Kidney tubule cell (primary cell): ENCODE data around the gene TYMS.

Experiments
- DNase-seq: peaks from one replicate; pipeline ENCODE4 v3.0.0-alpha.2; 2018; ENCODE audit warnings: low spot score

Gene TYMS

DNA sequence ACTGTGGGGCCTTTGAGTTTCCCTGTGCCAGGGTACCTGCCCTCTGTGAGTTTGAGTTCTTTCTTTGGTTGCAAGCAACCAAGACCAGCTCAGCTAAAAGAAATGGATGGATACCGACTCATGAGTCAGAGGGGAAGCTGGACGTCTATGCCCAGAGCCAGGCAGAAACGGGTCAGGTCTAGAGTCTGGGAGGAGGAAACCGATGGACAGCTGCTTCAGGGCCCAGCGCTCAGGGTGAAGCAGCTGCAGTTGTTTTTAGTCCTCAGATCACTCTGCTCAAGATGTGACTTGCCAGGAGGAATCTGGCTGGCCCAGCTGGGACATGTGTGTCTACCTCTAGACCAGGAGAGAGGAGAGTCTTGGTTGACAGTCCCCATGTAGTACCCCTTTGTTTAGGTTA, 10.1 kb upstream of the TYMS start:
- no peak for DNase-seq

DNA sequence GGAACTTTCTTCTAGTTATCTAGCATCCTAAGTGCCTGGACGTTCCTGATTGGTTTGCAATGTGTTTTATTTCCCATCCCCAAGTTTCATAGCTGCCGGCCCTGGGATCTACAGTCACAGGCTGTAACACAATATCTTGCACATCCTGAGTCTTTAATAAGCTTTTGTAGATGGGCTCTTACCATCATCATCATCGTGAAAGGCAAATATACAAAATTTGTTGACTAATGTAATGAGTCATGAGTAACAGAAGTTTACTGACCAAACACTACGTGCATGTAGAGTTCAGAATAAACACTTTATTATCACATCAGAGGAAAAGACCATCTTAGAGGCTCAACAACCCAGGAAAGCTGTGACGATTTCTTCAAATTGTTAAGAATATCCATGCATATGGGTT, 8.1 kb upstream of the TYMS start:
- no peak for DNase-seq

DNA sequence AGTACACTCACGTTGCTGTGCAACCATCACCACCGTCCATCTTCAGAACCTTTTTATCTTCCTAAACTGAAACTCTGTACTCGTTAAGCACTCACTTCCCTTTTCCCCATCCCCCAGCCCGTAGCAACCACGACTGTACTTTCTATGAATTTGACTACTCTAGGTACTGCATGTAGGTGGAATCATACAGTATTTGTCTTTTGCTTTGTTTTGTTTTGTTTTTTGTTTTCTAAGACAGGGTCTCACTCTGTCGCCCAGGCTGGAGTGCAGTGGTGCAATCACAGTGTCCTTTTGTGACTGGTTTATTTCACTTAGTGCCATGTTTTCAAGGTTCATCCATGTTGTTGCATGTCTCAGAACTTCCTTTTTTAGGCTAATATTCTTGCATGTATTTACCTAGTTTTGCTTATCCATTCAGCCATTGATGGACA, 7.0 kb upstream of the TYMS start:
- no peak for DNase-seq

DNA sequence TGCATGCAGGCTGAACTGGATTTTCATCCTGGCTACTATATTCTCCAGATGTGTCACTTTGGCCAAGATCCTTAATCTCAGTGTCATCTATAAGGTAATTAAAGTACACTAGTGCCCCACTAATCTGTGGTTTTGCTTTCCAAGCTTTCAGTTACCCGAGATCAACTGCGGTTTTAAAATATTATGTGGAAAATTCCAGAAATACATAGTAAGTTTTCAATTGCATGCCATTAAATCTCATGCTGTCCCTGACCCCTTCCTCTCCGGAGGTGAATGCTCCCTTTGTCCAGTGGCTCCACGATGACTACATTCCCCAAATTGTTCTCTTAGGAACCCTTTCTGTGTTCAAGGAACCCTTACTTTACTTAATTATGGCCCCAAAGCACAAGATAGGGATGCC, 5.3 kb upstream of the TYMS start:
- no peak for DNase-seq

DNA sequence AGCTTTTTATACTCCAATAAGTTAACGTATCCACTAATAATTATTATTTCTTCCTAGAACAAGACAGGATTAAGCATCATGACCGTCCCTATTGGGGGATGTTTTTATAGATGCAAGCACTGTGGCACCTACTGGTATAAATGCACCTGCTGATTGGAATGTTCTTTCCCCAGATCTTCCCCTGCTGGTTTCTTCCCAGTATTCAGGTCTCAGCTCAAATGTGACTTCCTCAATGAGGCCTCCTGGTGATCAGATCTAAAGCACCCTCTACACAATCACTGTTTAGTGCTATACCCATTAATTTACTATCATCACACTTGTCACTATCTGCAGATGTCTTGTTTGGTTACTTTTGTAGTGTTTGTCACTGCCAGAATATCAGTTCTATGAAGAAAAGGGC, 3.9 kb upstream of the TYMS start:
- DNase-seq, result no peak

DNA sequence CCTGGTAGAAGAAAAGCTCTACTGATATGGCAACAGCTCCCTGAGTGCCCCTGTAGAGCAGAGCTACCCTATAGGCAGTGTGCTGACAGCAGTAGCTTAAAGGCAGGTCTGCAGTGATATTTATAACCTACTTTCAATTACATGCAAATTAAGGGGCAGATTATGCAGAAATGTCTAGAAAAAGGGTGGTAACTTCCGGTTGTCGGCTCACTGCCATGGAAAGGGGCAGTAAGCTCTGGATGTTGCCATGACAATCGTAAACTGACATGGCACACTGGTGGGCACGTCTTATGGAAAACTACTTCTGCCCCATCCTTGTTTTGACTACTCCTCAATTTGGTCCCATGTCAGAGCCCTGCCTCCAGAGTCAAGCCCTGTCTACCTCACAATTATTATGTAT, 2.9 kb upstream of the TYMS start:
- DNase-seq, result no peak

DNA sequence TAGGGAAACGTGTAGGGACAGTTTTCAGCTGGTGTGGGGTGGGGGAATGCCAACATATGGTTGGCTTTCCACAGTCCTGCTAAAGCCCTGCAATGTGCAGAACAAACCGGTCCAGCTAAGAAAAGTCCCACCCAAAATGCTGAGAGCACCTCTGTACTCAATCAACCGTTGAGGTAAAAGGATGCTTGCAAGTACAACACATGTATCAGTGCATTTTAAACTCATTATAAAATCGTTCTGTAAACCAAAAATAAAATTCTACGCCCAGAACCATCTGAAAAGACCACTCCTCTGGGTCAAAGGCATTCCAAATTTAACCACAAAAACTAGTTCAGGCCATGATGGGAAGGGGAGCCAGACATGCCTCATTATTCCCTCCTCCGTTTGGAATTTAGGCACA, 2.0 kb upstream of the TYMS start:
- DNase-seq, result no peak

DNA sequence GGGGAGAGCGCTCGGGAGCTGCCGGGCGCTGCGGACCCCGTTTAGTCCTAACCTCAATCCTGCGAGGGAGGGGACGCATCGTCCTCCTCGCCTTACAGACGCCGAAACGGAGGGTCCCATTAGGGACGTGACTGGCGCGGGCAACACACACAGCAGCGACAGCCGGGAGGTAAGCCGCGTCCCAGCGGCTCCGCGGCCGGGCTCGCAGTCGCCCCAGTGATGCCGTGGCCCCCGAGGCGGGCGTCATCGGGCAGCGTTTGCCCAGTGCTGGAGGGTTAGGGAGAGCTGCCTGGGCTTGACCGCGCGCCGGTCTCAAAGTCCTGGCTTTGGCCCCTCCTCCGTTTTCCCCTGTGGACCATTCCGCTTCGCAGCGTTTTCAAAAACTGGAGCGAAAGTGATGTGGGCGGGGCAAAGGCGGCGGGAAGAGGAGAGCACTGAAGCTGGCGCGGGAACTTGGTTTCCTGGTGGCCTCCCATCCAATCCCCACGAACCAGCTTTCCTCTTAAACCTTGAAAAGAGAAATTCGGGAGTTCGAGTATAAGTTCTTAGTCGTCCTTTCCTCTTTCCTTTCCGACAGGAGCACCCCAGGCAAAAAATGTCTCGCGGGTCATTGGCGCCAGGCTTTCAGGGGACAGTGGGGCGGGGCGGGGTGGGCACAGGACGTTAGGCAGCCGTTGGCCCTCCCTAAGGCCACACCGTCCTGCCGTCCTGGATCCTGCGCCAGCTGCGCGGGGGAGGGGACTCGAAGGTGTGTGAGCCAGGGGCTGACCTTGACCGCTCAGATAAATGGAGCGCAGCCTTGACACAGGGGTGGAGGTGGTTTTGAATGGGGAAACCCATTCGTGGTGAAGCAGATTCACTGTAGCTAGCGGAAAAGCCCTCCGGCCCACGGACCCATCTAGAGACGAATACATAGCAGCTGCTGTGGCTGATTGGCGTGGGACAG, 821 bp downstream of the TYMS start:
- DNase-seq, result peak; percentile 91

DNA sequence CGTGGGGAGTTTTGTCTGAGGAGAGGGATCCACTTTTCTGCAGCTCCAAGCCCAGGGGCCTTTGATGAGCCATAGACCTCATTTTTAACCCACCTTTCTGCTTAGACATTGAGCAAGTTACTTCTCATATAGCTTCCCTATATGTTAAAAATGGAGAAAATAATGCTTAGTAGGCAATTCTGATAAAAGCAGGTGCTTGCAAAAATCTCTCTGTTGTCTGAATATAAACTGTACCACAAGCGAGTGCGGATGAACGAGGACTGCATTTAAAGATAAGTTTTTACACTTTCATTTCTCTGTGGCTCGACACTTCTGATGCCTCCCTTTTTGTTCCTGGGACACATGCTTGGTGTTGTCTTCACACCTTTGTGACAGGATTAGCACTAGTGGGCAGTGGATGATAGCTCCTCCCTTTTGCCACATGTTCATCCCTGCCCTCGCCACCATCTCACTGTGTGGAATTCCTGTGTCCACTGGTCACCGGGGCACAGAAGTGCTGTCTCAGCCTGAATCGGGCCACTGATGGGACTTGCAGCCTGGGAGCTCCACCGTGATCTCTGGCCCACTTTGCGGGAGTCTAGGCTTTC, 1.6 kb downstream of the TYMS start:
- no peak for DNase-seq

DNA sequence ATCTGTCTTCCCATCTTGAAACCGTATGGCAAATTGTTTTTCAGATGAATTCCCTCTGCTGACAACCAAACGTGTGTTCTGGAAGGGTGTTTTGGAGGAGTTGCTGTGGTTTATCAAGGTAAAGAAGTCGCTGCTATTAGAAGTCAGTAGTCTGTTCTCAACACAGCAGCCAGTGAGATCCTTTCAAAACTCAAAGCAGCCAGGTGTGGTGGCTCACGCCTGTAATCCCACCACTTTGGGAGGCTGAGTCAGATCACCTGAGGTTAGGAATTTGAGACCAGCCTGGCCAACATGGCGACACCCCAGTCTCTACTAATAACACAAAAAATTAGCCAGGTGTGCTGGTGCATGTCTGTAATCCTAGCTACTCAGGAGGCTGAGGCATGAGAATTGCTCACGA, 2.1 kb downstream of the TYMS start:
- no peak for DNase-seq

DNA sequence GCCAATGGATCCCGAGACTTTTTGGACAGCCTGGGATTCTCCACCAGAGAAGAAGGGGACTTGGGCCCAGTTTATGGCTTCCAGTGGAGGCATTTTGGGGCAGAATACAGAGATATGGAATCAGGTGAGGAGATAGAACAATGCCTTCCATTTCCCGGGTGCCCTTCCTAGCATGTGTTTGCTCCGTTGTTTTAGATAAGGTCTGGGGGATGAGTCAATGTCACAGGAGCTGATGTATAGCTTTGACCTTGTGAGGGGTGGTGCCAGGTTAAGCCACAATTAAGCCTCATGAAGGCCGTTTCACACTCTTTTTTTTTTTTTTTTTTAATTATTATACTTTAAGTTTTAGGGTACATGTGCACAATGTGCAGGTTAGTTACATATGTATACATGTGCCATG, 4.7 kb downstream of the TYMS start:
- DNase-seq, result no peak

DNA sequence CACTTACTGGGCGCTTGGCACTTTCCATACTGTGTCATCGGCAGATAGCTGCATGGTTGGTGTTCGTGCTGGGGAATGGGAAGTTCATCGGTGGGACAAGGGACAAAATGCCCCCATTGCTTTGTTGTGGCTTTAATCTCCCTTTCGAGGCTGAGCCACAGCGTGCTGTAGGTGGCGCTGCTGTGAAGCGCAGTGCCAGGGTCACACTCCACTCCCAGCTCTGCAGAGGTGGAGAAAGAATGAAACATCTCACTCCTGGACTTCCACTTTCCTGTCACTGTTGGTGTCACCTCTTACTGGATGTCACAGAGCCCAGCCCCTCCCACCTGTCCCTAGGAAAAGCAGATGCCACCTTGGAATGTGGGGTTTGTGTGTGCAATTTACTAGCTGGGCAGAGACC, 8.7 kb downstream of the TYMS start:
- DNase-seq, result no peak

DNA sequence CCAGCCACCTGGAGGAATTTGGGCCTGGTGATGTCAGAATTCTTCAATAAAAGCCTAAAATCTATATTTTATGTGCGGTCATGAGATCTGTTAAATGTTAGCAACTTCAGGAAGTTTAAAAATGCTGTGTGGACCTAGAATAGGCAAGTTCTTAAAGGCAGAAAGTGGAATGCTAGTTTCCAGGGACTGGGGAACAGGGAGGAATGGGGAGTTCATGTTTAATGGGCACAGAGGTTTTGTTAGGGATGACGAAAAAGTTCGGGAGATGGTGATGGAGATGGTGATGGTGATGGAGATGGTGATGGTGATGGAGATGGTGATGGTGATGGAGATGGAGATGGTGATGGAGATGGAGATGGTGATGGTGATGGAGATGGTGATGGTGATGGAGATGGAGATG, 9.2 kb downstream of the TYMS start:
- no peak for DNase-seq

DNA sequence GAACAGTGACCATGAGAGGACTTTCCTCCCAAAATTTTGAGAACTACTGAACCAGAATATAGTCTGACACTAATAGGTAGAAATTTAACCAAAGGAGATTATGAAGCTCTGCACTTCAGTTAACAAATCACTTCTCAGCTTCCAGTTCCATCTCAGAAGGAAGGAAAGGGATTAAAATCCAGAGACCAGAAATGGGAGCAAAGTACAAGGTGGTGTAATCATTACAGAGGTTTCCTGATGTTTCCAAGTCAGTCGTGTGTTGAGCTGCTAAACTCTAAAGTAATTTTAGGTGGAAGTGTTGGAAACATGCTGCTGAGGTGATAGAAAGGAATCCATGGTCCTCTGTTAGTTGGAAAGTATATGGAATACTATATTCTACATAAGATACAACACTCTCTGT, 10.8 kb downstream of the TYMS start:
- no peak for DNase-seq

DNA sequence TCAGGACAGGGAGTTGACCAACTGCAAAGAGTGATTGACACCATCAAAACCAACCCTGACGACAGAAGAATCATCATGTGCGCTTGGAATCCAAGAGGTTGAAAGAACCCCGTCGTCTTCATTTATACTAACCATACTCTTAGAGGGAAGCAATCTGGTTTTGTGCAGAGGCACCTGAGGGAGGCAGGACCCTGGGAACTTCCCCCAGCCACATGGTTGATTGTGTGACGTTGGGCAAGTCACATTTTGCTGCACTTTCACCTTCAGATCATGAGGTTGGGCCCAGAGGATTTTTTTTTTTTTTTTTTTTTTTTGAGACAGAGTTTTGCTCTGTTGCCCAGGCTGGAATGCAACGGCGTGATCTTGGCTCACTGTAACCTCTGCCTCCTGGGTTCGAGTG, 11.6 kb downstream of the TYMS start:
- DNase-seq, result no peak

DNA sequence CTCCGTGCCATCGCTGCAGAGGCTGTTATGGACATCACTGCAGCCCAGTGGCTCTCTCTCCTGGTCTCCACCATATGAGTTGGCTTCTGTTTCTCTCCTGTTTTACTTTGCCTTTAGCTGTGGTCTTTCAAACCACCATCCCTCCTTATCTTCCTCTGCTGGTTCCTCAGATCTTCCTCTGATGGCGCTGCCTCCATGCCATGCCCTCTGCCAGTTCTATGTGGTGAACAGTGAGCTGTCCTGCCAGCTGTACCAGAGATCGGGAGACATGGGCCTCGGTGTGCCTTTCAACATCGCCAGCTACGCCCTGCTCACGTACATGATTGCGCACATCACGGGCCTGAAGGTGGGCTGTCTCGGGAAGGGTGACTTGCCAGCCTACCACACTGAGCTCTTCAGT, 13.1 kb downstream of the TYMS start:
- DNase-seq, result no peak

DNA sequence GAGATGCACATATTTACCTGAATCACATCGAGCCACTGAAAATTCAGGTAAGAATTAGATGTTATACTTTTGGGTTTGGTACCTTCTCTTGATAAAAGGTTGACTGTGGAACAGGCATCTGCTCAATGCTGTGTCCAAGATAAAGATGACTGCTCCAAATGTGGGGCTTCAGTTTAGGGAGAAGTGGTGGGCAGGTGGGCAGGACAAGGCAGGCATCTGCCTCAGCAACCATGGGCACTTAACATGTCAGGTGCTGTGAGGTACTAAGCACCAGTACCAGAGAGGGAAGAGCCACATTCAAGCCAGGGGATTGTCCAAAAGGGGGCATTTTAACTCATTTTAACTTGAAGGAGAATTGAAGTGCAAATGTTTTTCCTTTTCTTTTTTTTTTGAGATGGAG, 14.0 kb downstream of the TYMS start:
- no peak for DNase-seq

DNA sequence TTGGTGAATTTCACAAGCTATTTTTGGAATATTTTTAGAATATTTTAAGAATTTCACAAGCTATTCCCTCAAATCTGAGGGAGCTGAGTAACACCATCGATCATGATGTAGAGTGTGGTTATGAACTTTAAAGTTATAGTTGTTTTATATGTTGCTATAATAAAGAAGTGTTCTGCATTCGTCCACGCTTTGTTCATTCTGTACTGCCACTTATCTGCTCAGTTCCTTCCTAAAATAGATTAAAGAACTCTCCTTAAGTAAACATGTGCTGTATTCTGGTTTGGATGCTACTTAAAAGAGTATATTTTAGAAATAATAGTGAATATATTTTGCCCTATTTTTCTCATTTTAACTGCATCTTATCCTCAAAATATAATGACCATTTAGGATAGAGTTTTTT, 15.9 kb downstream of the TYMS start:
- DNase-seq, result no peak

DNA sequence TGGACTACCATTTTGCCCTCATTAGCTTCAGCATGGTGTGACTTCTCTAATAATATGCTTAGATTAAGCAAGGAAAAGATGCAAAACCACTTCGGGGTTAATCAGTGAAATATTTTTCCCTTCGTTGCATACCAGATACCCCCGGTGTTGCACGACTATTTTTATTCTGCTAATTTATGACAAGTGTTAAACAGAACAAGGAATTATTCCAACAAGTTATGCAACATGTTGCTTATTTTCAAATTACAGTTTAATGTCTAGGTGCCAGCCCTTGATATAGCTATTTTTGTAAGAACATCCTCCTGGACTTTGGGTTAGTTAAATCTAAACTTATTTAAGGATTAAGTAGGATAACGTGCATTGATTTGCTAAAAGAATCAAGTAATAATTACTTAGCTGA, 16.3 kb downstream of the TYMS start:
- no peak for DNase-seq

DNA sequence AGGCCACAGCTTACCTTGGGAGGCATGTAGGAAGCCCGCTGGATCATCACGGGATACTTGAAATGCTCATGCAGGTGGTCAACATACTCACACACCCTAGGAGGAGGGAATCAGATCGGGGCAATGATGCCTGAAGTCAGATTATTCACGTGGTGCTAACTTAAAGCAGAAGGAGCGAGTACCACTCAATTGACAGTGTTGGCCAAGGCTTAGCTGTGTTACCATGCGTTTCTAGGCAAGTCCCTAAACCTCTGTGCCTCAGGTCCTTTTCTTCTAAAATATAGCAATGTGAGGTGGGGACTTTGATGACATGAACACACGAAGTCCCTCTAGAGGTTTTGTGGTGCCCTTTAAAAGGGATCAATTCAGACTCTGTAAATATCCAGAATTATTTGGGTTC, 17.9 kb downstream of the TYMS start:
- DNase-seq, result no peak

DNA sequence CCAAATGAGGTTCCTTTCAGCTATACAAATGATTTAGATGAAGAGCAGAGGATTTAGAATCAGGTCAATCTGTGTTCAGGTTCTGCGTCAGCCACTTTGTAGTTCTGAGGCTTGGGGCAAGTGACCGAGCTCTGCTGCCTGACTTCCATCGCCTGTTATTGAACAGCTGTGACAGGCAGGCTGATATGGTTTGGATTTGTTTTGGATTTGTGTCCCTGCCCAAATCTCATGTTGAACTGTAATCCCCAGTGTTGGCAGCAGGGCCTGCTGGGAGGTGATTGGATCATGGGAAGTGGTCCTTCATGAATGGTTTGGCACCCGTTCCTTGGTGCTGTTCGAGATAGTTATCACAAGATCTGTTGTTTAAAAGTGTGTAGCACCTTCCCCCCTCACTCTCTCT, 18.6 kb downstream of the TYMS start:
- DNase-seq, result no peak

DNA sequence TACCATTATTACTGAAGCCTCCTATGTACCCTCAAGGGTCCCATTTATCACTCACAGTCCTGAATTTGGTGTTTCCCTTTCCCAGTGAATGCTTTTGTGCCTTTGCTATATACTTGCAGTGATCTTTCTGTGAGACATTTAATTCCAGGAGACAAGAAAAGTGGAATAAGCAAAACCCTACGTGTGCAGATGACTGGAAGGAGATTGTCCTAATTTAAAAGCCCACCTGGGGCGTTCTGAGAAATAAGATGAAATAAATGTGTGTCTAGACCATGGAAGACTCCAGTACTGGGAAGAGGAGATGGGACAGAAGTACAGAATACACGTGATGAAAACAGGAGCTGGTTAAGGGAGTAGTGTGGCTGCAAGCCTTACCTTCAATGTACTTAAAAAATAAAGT, 19.3 kb downstream of the TYMS start:
- DNase-seq, result no peak

DNA sequence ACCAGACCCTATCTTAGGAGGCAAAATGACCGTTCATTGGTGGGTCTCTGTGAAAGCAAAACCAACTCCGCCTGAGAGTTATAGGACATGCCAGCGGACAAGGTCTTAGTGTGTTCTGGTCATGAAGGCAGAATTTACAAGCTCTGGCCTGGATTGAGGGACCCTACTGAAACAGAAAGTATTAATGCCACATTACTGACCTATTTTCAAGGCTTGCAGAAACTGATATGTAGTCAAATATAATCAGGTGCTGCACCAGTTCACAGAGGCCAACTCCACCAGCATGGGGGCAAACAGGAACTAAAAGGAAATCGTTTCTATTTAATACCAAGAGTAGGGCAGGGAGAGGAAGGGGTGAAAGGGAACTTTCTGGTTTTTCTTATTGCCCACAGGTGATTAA, 19.7 kb downstream of the TYMS start:
- DNase-seq, result no peak

DNA sequence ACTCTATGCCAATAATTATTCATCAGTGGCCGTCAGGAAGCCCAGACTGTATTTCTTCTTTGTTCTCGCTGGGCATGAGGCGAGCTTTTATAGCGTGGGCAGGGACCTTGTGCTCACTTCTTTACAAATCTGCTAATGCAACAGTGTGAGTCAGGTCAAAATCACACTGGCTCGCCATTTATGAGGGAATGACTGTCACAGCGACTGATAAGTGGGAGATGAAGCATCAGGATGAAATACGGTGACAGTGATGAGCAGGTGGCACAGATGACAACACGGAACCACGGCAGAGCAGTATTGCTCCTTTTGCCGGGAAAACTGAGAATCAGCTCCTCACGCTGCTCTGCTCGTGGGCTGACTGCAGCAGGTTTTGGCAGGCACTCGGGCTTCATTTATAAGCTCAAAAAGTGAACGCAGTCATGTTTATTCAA, 20.5 kb downstream of the TYMS start:
- DNase-seq, result no peak
